Lower lobe of right lung (tissue), 2 donors: ENCODE measurements around the gene PREPL. TPM values are rescaled to one million over a fixed set of nuclear protein-coding genes. Genes with fewer than 3 reads are reported as not detected.

Experiments
- ATAC-seq, 2 donors: fragments of 200-7000 bp; cut with Tn5 transposase; one replicate each; pipeline ENCODE4 v1.9.1; 2020 to 2022; ENCODE audit warnings: mild to moderate bottlenecking in 2 of 2, moderate library complexity in 2 of 2
- DNase-seq: peaks from one replicate; pipeline ENCODE4 v3.0.0-alpha.2; 2020
- H3K27ac ChIP-seq: fragments of 200-600 bp; one replicate; pipeline ENCODE4 v1.8.0; 2022
- H3K27me3 ChIP-seq: fragments of 200-600 bp; one replicate; pipeline ENCODE4 v1.8.0; 2022; ENCODE audit warnings: low read depth
- H3K36me3 ChIP-seq: fragments of 200-600 bp; one replicate; pipeline ENCODE4 v1.8.0; 2022; ENCODE audit warnings: mild to moderate bottlenecking
- H3K4me1 ChIP-seq: fragments of 200-600 bp; one replicate; pipeline ENCODE4 v1.8.0; 2022
- H3K4me3 ChIP-seq: fragments of 200-600 bp; one replicate; pipeline ENCODE4 v1.8.0; 2022; ENCODE audit warnings: mild to moderate bottlenecking
- H3K9me3 ChIP-seq: fragments of 200-600 bp; one replicate; pipeline ENCODE4 v1.8.0; 2022
- CTCF ChIP-seq: fragments of 200-600 bp; IDR thresholded peaks from one replicate; pipeline ENCODE4 v1.8.0; 2022; ENCODE audit warnings: antibody characterized with exemption, mild to moderate bottlenecking
- intact Hi-C: fragments of 100-400 bp; cut with DNase I; formaldehyde crosslinking; loops from one replicate; pipeline ENCODE4 v1.11.0; 2022
- total RNA-seq: library from RNA; stranded (reverse); fragmentation: NEBNext Ultra II Directional; extraction: Animal tissue kit (Norgen Biotek cat#: 25700); gene quantifications from one replicate; pipeline ENCODE4 v1.2.1, GENCODE V29; 2021
- donor health status: DM: no; HTN: yes; CAD: no; lungs with severe emphysema.

The PREPL gene
- total RNA-seq, 1 donor from 2014 or later: 44.2 TPM

- no peaks in the 10 kb centered on the region for H3K4me1 ChIP-seq
- H3K4me3 ChIP-seq: no peak overlapping the region
- H3K9me3 ChIP-seq: no peaks in the 10 kb centered on the region
- intact Hi-C loops: no loop called here
- H3K27me3 ChIP-seq: no peaks in the 10 kb centered on the region
- no peaks in the 10 kb centered on the region for H3K36me3 ChIP-seq
- no peak for TF ChIP-seq CTCF
- ATAC-seq (peak in 1 of 2 donors; percentile 41), DNase-seq (no peak)
- H3K27ac ChIP-seq: no peak overlapping the region
These were observed 93.3 kb downstream of the PREPL start for GRCh38 chr2:44267796-44268648.

Other genes with a start within 250 kb of the PREPL start
- gene PPM1B, start 192.6 kb downstream of the PREPL start, total RNA-seq: 51.7 TPM
- gene SLC3A1, start 86.0 kb downstream of the PREPL start, total RNA-seq: not detected
- 10.5 TPM for gene CAMKMT, start 453 bp upstream of the PREPL start, total RNA-seq